SJSA1 (cell line): ENCODE results near the gene SMIM29. TPM values are rescaled to one million over a fixed set of nuclear protein-coding genes. Genes with fewer than 3 reads are reported as not detected.
"Not testable (repeated sequence)": the region's sequence is repeated elsewhere in the genome, so short reads cannot be mapped to it uniquely, and the experiment has no call there.

Experiments used
- DNase-seq, 2 experiments: peaks; one replicate each; pipeline ENCODE4 v3.0.0-alpha.2; 2015 to 2020; ENCODE audit warnings: low spot score in 2 of 2, low read depth in 1 of 2
- H3K27ac ChIP-seq: fragments of 250-450 bp; sonication (Bioruptor Pico); 2 replicates; pipeline ENCODE4 v1.5.1; 2020; ENCODE audit warnings: mild to moderate bottlenecking, moderate library complexity
- H3K27me3 ChIP-seq: fragments of 250-450 bp; sonication (Bioruptor Pico); replicated peaks from 2 replicates; pipeline ENCODE4 v1.5.1; 2020; ENCODE audit warnings: mild to moderate bottlenecking, moderate library complexity
- H3K36me3 ChIP-seq: fragments of 250-450 bp; sonication (Bioruptor Pico); 2 replicates; pipeline ENCODE4 v1.5.1; 2020; ENCODE audit warnings: mild to moderate bottlenecking
- H3K4me1 ChIP-seq: fragments of 250-450 bp; sonication (Bioruptor Pico); replicated peaks from 2 replicates; pipeline ENCODE4 v1.6.1; 2021; ENCODE audit warnings: mild to moderate bottlenecking
- H3K4me3 ChIP-seq: fragments of 250-450 bp; sonication (Bioruptor Pico); 2 replicates; pipeline ENCODE4 v1.5.1; 2020; ENCODE audit warnings: mild to moderate bottlenecking
- H3K9me3 ChIP-seq: fragments of 250-450 bp; sonication (Bioruptor Pico); replicated peaks from 2 replicates; pipeline ENCODE4 v1.5.1; 2020; ENCODE audit warnings: mild to moderate bottlenecking
- total RNA-seq: library from RNA; depleted of rRNA; stranded (reverse); fragments of >200 nt; shearing (Covaris generic); gene quantifications from 2 replicates; pipeline ENCODE4 v1.2.3, GENCODE V29; 2014

Gene SMIM29
- total RNA-seq, 1 experiment from 2014 or later, result 24.5 TPM

- Histone ChIP-seq H3K4me3 (no peak overlapping the region), H3K27ac (no peak overlapping the region), H3K9me3 (no peaks in the 10 kb centered on the region), H3K27me3 (no peaks in the 10 kb centered on the region), H3K36me3 (0 out of 2 replicates have a peak, but pooled peaks cover 5% of the 10 kb centered on the region), H3K4me1 (no peaks in the 10 kb centered on the region)
- DNase-seq, result no peak
These were observed 27.4 kb upstream of the SMIM29 start for GRCh38 chr6:34276191-34276590.

DNA sequence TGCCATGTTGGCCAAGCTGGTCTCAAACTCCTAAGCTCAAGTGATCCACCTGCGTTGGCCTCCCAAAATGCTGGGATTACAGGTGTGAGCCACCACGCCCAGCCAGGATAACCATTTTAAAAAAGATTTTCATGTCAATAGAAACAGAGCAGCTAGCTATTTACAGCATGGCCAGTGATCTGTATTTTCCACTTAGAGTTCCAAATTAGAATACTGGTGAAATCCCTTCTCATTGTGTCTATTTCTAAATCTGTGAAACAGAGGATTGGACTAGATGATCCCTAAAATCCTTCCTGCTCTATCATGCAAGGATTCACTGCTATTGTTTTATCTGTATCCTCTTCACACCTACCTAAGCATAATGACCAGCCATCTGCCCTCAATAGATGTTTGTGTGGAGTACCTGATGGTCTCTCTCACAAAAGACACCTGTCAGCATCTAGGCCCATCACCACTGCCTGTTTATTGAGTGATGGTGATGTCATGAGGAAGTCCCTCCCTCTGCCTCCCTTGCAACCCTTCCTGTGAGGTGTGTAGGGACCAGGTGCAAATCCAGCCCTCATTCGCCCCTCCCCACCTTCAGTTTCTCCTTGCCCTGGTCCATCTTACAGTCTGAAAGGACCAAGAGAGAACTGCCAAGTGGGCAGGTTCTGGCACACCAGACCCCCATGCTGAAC is 26.5 kb upstream of the SMIM29 start:
- no peak for DNase-seq
- Histone ChIP-seq H3K36me3 (0 out of 2 replicates have a peak, but pooled peaks cover 5% of the 10 kb centered on the region), H3K4me3 (no peak overlapping the region), H3K9me3 (no peaks in the 10 kb centered on the region), H3K4me1 (no peaks in the 10 kb centered on the region), H3K27ac (no peak overlapping the region), H3K27me3 (no peaks in the 10 kb centered on the region)

GRCh38 chr6:34274129-34274528 is 25.3 kb upstream of the SMIM29 start:
- no peaks in the 10 kb centered on the region for H3K9me3 ChIP-seq
- no peak for DNase-seq
- no peak overlapping the region for H3K27ac ChIP-seq
- H3K4me3 ChIP-seq, result no peak overlapping the region
- no peaks in the 10 kb centered on the region for H3K4me1 ChIP-seq
- no peaks in the 10 kb centered on the region for H3K27me3 ChIP-seq
- 0 out of 2 replicates have a peak, but pooled peaks cover 5% of the 10 kb centered on the region for H3K36me3 ChIP-seq

- no peak overlapping the region for H3K27ac ChIP-seq
These were observed 24.5 kb upstream of the SMIM29 start for GRCh38 chr6:34273242-34273805.

DNA sequence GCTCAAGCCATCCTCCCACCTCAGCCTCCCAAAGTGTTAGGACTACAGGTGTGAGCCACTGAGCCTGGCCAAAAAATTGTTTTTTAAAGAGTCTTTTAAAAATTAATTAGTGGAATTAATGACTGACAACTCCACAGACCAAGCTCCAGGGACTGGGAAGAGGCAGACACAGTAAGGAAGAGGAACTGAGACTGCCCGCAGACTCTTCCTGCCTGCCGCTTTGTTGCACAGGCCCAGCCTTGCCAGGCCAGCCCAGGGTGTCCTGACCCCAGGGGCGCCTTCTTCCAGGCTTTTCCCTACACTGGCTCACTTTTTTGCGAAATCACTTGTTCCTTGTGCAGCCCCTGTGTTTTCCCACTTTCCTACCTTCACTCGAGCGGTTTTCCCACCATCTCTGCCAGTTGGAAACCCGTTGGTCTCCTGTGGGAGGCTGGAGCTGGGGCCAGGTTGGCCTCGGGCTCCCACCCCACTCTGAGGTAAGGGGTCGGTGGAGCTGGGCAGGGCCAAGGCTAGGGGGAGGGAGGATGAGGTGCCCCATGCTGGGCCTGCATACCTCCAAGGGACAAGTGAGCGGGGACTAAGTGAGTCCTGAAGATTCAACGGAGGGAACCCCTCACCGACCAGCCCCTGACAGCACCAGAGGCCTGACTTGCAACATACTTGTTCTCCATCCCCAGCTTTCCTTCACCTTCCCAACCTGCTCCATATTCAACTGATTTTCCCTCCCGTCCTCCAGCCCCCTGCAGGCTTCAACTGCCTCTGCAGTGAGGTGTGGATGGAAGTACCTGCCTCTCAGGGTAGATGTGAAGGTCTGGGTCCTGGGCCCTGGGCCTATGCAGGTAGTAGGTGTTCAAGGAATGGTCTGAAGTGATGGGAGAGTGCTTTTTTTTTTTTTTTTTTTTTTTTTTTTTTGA is 23.5 kb upstream of the SMIM29 start:
- H3K27ac ChIP-seq, result no peak overlapping the region
- H3K9me3 ChIP-seq, result no peaks in the 10 kb centered on the region
- no peak overlapping the region for H3K4me3 ChIP-seq
- no peaks in the 10 kb centered on the region for H3K4me1 ChIP-seq
- no peaks in the 10 kb centered on the region for H3K36me3 ChIP-seq
- DNase-seq, result no peak
- no peaks in the 10 kb centered on the region for H3K27me3 ChIP-seq

More at GRCh38 chr6:34273242-34273805, 24.5 kb upstream of the SMIM29 start:
- Histone ChIP-seq H3K4me1 (no peaks in the 10 kb centered on the region), H3K36me3 (0 out of 2 replicates have a peak, but pooled peaks cover under 1% of the 10 kb centered on the region), H3K27me3 (no peaks in the 10 kb centered on the region), H3K9me3 (no peaks in the 10 kb centered on the region), H3K4me3 (no peak overlapping the region)
- no peak for DNase-seq

GRCh38 chr6:34269658-34270341 is 21.0 kb upstream of the SMIM29 start:
- not testable (repeated sequence) for H3K27me3 ChIP-seq, H3K36me3 ChIP-seq, H3K4me3 ChIP-seq, DNase-seq, H3K9me3 ChIP-seq, H3K27ac ChIP-seq, H3K4me1 ChIP-seq

GRCh38 chr6:34269132-34269531 is 20.3 kb upstream of the SMIM29 start:
- not testable (repeated sequence) for H3K27ac ChIP-seq, DNase-seq, H3K9me3 ChIP-seq, H3K4me1 ChIP-seq, H3K27me3 ChIP-seq, H3K4me3 ChIP-seq, H3K36me3 ChIP-seq

DNA sequence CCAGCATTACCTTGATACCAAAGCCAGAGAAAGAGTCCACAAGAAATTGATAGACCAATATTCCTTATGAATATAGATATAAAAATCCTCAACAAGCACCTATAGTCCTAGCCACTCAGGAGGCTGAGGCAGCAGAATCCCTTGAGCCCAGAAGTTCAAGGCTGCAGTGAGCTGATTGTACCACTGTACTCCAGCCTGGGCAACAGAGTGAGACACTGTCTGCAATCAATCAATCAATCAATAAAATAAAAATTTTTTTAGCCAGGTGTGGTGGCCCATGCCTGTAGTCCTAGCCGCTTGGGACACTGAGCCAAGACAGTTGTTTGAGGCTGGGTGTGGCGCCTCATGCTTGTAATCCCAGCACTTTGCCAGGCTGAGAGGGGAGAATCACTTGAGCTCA is 18.9 kb upstream of the SMIM29 start:
- no peak overlapping the region for H3K27ac ChIP-seq
- H3K9me3 ChIP-seq, result no peaks in the 10 kb centered on the region
- H3K4me1 ChIP-seq, result no peaks in the 10 kb centered on the region
- H3K27me3 ChIP-seq, result no peaks in the 10 kb centered on the region
- no peak overlapping the region for H3K4me3 ChIP-seq
- DNase-seq, result no peak
- no peaks in the 10 kb centered on the region for H3K36me3 ChIP-seq

- not testable (repeated sequence) for H3K4me3 ChIP-seq, H3K27me3 ChIP-seq, H3K36me3 ChIP-seq, H3K4me1 ChIP-seq, H3K27ac ChIP-seq, DNase-seq, H3K9me3 ChIP-seq
These were observed 14.7 kb upstream of the SMIM29 start for GRCh38 chr6:34263484-34263883.

GRCh38 chr6:34260576-34261267 is 11.9 kb upstream of the SMIM29 start:
- no peaks in the 10 kb centered on the region for H3K27me3 ChIP-seq
- H3K4me1 ChIP-seq, result no peaks in the 10 kb centered on the region
- no peaks in the 10 kb centered on the region for H3K36me3 ChIP-seq
- no peaks in the 10 kb centered on the region for H3K9me3 ChIP-seq
- H3K4me3 ChIP-seq, result no peak overlapping the region
- no peak for DNase-seq
- H3K27ac ChIP-seq, result no peak overlapping the region

DNA sequence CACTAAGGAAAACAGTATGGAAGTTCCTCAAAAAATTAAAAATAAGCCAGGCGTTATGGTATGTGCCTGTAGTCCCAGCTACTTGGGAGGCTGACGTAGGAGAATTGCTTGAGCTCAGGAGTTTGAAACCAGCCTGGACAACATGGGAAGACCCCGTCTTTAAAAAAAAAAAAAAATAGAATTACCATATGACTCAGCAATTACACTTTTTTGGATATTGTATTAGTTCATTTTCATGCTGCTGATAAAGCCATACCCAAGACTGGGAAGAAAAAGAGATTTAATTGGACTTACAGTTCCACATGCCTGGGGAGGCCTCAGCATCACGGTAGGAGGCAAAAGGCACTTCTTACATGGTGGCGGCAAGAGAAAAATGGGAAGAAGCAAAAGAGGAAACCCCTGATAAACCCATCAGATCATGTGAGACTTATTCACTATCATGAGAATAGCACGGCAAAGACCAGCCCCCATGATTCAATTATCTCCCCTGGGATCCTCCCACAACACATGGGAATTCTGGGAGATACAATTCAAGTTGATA is 10.8 kb upstream of the SMIM29 start:
- DNase-seq, result no peak
- no peak overlapping the region for H3K27ac ChIP-seq

DNA sequence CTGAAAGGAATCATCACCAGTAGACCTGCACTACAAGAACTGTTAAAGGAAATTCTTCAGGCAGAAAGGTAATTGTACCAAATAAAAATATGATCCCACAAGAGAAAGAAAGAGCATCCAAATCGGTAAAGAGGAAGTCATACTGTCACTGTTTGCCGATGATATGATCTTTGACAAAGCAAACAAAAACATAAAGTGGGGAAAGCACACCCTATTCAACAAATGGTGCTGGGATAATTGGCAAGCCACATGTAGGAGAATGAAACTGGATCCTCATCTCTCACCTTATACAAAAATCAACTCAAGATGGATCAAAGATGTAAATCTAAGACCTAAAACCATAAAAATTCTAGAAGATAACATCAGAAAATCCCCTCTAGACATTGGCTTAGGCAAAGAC is 3.6 kb upstream of the SMIM29 start:
- not testable (repeated sequence) for DNase-seq, H3K27me3 ChIP-seq, H3K9me3 ChIP-seq, H3K27ac ChIP-seq, H3K36me3 ChIP-seq, H3K4me3 ChIP-seq
- peaks cover 20% of the 10 kb centered on the region for H3K4me1 ChIP-seq

More for the DNA sequence above, 10.8 kb upstream of the SMIM29 start:
- Histone ChIP-seq H3K27me3 (no peaks in the 10 kb centered on the region), H3K4me1 (no peaks in the 10 kb centered on the region), H3K9me3 (no peaks in the 10 kb centered on the region), H3K36me3 (no peaks in the 10 kb centered on the region), H3K4me3 (no peak overlapping the region)
